Stimulated activated CD4-positive, alpha-beta T cell treated with anti-CD3 and anti-CD28 coated beads, Interleukin-12 subunit alpha, Interleukin-12 subunit beta, amount 100 ng/mL, for 24 hours (primary cell): ENCODE results near the gene CA10.

ENCODE experiments used
- DNase-seq, 2 experiments: peaks; one replicate each; pipeline ENCODE4 v3.0.0-alpha.2; 2020; ENCODE audit warnings: low read depth in 2 of 2

The CA10 gene

DNA sequence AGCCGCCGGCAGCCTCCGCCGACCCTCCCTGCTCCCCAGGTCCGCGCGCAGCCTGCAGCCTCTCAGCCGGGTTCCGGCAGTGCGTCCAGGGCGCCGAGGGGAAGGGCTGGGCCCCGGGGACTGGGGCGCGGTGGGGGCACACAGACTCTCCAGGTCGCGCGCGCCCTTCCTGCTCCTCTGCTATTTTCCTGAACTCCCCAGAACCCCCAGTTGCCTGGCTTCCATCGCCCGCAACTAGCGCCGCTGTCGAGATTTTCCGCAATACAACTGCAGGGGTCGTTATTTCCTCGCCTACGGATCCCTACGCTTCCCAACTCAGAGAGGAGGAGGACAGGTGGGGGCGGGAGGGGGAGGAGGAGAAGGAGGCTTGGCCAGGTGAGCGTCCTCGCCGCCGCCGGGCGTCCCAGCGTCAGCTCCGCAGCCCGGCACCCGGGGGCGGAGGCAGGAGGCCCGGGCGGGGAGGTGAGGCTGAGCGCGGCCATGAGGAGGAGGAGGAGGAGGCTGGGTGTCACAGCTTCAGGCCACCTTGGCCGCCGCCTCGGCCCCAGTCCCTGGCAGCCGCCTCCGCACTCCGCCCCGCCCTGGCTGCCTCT lies at the start of gene CA10:
Gene CA10, minus strand, starts transcription at position 265 of the 593 bp plus-strand sequence.
- DNase-seq = no peak

DNA sequence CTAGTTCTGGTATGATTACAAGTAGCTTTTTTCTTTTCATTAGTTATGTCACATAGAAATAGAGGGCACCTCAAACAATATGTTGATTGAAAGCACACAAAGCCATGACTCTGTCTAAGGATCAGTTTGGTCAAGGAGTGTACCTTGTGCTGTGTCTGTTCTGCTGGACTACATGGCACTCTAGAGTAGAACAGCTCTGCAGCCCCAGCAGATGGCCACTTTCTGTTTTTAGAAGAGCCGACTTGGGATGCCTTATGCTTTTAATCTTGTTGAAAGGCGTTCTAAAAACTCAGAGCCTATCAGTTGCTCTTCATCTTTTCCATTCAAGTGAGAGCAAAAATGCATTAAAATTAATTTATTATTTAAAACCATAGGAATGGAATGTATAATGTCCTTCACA lies 49.3 kb upstream of the CA10 start:
- no peak for DNase-seq

DNA sequence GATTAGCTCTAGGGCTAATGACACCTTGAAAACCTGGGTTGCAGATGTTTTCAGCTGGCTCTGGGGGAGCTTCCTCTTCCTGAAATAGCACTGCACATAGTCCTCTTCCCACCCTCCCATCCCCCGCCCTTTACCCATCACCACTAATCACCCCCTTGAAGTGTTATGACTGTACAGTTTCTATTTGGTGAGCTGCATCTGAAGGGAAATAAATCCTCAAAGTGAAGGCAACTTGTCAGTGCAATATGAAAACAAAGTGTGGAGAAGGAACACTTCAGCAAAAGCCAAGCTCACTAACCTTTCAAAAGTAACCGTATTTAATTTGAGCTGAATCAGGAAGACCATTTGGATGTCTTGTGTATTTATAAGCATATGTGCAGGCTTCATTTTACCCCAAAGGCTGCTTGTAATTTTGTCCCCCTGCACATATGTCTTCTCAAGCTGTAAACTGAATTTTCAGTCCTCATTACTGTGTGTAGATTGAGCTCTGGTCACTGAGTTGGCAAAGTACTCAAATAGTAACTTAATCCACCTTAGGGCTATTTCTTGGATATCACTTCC lies 44.1 kb upstream of the CA10 start:
- DNase-seq = no peak

DNA sequence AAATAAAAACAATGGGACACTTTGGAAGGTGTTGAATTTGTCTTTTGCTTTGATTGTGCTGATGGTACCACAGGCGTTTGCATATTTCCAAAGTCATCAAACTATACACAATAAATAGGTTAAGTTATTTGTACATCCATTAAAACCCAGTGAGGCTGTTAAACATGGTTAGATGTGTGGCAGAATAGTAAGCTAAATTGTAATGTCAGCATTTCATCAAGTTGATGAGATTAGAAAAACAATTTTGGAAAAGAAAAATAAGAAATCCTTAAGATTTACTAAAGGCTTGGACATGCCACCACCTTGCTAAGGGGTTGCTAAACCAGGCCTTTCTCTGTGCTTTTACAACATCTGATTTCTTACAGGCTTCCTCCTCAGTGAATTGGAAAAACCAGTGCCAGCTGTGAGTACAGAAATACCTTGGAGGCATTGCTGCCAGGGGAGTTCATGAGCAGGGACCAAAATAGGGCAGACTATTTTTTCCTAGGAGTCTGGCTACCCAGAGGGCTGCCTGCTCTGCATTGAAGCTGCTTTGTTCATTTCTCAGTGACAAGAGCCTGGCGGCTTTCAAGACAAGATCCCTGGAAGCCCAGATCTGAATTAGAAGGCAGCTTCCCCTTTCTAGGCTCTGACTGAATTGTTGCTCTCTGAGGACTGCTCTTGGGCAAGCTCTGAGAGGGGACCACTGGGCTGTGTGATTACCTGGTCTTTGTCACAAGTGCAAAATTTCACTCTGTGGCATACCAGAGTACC lies 43.4 kb upstream of the CA10 start:
- DNase-seq = no peak

DNA sequence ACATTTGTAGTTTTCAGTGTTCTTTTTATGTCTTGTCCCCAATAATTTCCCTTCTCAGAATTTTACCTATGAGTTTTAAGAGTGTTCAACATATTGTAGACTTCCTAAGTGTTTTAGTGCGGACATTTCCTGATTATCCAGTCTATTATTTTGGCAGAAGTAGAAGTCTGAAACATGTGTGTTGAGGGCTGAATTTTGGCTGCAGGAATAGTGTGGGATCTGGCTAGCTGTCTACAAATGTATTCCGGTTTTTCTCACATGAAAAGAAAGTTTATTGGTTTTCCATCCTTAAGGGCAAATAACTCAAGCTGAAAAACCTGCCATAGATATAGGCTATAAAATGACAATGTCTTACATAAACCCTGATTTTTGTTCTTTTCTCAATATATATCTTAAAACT lies 33.0 kb upstream of the CA10 start:
- no peak for DNase-seq

DNA sequence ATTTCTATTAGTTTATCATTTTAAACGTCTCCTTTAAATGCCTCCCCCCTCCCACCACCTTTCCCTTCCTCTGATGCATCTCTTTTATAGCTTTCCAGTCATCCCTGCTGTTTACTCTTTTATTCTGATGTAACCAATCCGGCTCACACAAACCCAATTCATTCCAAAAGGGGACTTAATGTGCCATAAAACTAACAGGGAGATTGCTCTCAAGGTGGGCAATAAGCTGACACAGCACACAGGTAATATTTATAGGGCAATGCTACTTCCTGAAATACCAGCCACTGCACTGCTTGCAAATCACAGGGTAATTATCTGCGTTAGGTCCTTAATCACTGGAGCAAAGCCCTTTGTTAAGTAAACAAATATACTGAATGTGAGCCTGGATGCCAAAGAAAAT lies 23.3 kb upstream of the CA10 start:
- no peak for DNase-seq

DNA sequence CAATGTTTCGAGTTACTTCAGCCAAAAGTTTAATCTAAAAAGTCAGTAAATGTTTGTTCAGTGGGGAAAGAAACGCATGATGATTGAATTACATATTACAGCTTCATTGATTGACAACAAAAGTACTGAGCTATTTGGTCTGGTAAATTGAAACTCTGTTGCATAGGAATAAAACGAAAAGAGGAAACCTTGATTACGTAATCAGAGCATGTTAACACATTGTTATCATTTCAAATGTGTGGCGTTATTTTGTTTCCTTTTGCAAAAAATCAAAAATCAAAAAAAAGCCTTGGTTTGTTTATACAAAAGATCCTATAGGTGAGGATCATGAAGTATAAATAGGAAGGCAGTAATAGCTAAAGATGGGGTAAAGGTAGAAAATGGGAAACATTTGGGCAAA lies 19.5 kb upstream of the CA10 start:
- no peak for DNase-seq

DNA sequence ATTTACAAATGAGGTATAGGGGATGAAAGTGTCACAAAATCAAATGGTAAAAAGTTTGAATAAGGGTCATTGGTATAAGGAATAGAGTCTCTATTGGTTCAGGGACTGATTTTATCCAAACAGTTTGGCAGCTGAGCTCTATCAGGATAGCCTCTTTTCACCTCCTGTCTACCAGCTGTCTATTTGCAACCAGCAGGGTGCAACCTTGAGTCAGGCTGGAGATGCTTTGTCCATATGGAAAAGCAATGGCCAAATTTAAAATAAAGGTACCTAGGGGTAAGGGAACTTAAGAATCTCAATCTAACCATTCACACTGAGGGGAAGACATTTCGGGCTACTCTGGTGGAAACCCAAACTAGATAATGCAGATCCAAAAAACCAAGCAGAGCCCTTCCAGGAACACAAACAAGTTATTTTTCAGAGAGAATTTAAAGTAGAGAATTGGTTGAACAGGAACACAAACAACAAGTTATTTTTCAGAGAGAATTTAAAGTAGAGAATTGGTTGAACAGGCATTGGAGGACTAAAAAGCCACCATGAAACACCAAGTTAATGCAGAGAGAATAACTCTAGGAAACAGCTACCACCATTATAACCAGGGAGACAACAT lies 12.6 kb upstream of the CA10 start:
- DNase-seq = no peak

DNA sequence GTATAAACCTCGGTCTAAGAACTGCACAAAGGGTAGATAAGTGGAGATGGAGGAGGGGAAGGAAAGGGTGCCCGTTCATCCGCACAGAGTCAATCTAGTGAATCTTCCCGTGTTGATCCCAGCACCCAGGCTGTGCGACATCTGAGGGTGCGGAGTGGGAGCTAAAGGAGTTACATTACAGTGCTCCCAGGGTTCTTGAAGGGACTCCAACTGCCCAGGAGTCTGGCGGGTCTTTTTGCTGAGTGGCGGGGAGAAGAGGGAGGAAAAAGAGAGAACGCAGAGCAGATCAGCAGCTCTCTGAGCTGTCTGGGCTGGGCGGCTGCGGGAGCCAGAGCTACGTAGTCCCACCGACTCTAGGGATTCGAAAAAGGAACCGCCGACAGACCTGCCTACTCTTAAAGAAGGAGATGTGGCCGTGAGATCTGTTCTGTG lies 1.6 kb upstream of the CA10 start:
- DNase-seq = no peak

DNA sequence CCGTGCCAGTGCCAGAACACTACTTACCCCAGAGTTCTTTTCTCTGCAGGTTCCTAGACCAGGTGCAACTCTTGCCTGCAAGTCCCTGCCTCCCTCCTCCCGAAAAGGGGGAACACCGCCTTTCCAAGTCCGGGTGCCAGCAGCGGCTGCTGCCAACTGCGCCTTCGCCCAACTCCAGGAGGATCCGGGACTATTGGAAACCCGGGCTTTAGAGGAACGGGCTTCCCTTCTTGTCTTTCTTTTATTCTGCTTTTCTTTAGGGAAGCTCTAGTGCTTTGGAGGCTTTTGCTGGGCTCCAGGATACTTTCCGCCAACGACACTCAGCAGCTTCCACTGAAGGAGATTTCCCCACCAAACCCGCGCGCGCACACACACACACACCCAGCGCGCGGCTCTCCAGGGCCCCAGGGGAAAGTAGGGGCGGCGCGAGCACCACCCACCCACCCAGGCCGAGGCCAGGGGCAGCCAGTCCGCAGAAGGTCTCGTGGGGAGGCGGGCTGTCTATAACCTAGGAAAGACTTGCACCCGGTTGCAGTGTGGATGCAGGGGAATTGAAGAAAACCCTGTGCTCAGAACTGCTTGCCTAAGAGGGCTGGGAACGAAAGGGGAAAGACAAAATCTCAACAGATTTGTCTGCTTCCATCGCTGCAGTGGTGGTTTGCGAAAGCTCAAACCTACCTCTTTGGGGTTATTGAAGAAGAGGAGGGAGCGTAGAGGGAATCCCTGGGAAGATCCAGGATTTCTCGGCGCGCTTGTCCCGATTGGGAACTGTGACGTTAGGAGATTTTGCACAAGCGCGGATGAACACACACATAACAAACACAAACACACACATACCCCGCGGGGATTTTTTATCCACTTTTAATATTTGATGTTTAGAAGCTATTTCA lies 977 bp upstream of the CA10 start:
- no peak for DNase-seq

DNA sequence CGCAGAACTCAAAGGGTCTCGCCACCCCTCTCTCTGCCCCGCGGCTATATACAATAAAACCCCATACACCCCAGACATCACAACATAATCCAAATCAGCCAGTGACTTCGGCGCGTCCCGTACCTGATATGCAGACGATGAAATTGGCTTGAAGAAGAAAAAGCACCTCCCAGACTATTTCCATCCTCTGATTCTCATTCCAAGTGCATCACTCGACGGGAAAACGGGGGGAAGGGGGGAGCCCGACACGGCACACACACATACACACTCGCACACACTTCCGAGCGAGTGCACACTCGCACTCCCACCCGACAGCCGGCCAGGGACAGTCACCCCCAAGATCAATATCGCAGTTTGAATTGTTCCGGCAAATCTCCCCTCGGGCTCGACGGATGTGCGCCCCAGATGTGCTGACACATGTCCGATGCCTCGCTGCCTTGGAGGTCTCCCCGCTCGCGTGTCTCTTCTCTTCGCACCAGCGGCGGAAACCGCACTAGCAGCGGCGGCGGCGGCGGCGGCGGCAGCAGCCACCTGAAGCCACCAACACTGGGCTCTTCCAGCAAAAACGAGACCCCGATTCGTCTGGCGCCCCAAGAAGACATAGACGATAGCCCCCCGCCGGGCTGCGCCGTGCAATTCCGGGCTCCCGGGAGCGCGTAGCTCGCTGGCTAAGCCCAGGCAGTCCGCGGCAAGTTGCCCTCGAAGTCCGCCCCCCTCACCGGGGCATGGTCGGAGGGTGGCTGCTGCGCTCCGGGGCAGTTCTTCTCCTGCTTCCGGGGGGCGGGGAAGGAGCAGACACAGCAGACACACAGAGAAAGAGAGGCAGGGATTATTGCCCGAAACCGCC lies 688 bp downstream of the CA10 start:
- DNase-seq = no peak

DNA sequence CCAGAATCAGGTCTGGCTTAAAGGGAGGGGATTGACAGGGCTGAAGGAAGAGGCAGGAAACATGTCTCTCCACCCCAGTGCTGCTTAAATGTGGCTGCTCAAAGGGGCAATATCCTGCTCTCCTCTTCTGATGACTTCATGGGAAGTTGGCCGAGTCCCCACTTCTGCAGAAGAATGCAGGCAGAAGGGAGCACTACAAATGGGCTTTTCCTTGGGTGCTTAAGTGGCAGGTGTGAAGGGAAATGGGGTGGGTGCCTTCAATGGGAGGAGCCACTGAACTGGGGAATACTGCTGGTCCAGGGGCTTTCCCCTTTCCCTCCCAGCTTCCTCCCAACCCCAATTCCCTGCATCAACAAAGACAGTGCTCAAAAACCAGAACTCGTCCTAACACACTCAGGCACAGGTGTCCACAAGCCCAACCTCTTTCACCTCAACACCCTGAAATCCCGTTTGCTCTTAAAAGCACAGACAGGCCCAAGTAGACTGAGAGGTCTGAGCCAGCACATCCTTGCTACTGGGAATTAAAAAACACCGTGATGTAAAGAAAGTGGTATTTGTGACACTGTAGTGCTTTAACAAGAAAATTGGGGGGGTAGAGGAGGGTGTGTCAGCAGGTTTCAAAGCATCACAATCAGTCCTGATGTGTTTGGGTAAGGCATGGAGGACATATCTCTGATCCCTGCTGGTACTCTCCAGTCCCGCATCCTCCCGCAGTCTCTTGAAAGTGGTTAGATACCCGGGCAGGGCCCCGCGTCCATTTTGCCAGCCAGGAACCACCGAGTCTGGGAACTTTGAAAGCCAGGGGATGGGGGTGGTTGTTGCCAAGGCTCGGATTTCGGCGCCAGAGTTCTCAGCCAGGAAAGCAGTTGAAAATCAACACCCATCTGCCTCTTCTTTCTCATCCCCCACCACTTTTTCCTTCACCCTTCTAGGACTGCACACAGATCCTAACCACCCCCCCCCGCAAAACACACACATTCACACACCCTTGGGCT lies 1.6 kb downstream of the CA10 start:
- DNase-seq = no peak

DNA sequence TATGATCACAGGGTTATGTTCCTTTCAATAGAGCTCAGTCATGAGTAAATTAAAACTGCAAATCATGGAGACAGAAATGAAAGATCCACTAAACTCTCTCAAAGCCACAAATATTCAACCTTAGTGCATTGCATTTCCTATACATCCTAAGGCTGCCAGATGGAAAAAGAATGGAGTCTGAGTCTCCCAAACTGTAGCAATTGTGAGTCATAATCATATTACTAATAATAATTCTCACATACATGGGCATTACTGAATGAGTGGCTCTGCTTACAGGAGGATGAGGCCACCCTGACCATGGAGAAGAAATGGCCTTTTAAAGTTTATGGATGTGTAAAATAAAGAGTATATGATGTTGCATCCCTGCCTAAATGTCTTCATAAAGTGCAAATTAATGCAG lies 3.2 kb downstream of the CA10 start:
- no peak for DNase-seq

DNA sequence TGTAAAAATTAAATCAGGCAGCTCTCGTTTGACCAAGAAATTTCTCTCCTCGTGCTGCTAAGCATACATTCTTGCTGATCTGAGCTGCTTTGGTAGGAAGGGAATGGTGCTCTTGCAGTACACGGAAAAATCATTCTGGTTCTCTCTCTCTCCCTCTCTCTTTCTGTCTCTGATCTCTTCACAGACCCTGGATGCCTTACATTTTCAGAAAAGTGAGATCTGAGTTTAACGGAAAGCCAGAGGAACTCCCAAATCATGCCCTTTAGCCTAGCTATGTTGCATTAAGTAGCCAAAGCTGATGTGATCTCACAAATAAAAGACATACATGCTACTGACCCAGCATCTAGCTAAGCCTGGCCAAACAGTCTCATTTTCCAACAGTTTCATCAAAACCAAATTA lies 4.0 kb downstream of the CA10 start:
- DNase-seq = no peak

DNA sequence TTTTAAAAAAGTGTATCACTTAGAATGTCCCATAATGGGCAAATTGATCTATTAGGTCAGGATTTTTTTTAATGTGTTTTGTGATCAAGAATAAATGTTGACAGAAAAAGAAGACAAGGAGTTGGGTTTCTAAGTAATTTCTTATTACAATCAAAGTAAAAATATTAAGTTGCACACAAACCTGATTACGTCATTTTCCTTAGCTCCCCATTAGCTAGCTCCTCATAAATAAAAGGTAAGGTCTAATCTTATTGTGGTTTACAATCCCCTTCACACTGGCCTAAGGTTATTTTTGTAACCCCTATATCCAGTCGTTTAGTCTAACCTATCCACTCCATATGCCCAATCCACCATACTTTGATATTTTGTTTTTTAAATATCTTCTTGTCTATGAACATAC lies 7.6 kb downstream of the CA10 start:
- DNase-seq = no peak

DNA sequence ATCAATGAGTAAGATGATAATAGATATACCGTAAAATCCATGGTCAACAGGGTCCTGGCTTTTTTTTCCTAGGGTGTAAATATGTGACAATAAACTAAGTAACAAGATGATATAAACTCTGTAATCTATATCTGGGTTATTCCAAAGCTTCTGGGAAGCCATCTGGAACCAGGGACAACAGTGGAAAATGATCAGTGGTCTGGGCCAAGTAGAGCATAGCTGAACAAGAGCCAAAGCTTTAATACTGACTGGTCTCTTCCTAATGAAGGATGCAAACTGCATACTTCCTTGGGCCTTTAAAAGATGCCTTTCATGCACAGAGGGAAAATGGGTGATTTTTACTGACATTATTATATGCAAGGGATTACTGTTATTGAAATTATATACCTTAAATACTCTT lies 8.9 kb downstream of the CA10 start:
- DNase-seq = no peak

DNA sequence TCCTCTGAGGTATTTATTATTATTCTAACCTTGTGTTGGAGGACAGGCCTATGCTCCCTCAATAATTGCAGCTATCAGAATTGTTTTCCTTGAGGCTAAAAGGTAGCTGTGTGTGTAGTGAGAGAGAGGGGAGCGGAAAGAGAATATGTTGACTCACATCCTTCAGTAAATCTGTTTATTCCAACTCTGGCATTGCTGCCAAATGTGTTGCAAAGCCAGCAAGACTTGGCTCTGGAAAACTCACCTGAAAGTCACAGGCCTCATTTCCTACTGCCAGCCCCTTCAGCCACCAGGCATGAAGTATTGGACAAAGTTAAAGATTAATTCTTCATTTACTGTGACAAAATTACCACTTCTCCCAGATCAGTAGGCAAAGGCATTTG lies 9.6 kb downstream of the CA10 start:
- no peak for DNase-seq

DNA sequence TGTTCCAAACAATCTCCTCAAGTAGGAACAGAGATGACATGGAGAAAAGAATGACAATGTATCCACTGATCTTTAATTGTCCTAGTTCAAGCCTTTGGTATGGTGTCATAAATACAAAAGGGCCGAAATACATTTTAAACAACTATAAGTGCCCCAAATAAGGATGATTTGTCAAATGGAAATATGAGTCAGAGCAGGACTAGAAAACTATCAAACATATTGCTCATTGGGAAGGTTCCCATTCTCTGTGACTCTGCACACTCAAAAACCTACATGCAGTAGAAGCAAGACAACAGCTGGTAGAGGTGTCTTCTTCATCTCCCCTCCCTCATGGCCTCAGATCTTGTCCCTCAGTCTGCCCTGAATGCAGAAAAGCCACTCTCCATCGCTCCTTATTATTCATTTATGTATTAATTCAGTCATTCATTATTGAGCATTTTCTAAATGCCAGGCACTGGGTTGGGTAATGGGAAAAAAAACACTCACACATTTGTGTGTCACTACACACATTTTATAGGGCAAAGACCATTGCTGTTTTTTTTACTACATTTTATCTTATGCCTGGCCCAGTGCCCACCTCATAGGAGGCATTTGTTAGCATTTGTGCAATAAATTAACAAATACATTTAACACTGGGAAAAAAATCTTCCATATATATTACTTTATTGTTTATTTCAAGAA lies 10.1 kb downstream of the CA10 start:
- no peak for DNase-seq

DNA sequence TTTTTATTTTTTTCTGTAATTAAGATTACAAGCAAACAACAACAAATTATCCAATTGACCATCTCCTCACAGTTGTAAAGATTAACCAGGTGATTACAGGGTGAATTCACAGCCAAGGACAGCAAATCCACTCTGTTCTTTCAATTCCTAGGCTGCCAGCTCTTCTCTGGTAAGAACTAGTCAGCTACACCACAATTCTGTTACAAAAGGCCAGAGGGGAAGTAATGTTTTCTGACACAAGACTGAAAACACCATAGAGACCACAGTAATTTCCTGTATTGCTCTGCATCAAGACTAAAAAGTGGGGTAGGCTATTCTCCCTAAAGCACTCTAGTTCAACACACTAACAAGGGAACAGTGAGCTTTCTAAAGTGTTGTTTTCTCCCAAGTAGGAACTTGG lies 10.6 kb downstream of the CA10 start:
- no peak for DNase-seq
